Fibroblast of gingiva (primary cell): ENCODE data around the gene ANTXR1.

ENCODE experiments used
- DNase-seq: peaks from one replicate; pipeline ENCODE4 v3.0.0-alpha.2; 2011; ENCODE audit warnings: low read depth

ANTXR1 gene

DNA sequence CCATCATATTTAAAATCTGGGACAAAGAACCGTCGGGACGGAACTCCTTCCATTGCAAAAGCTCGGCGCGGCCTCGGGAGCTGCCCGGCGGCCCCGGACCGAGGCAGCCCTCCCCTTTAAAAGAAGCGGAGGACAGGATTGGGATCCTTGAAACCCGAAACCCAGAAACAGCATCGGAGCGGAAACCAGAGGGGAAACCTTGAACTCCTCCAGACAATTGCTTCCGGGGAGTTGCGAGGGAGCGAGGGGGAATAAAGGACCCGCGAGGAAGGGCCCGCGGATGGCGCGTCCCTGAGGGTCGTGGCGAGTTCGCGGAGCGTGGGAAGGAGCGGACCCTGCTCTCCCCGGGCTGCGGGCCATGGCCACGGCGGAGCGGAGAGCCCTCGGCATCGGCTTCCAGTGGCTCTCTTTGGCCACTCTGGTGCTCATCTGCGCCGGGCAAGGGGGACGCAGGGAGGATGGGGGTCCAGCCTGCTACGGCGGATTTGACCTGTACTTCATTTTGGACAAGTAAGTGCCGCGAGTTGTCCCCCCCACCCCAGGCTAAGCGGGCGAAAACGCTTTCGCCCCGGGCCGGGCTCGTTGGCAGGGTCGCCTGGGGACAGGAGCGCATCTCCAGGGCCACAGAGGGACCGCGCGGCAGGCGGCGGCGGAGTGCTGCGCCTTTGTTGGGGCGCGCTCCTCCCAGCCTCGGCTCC, at the start of gene ANTXR1:
ANTXR1 (plus strand) TSS at position 38 of the 698 bp plus-strand sequence; CDS start at position 359, 321 bp downstream.
- peak; percentile 77 for DNase-seq

GRCh38 chr2:68964282-68964681, 48.7 kb upstream of the ANTXR1 start:
- DNase-seq: no peak

DNA sequence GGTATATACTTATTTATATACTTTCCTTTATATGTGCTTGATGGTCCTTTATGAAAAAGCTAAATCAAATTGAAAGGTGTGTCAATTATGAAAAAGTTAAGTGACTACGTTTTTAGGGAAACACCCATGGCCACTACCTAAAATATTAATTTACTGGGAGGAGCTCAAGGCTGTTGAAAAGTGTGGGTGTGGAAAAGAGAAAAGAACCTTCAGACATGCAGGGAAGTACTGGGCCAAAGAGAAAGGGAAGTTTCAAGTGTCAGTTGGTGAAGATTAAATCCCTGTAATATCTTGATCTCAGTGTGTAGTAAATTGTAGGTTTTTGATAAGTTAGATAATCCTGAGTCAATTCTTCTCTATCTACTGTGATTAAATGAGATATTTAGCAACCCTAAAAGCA, 44.8 kb upstream of the ANTXR1 start:
- no peak for DNase-seq

- no peak for DNase-seq
Observed at GRCh38 chr2:68969736-68970490, 43.1 kb upstream of the ANTXR1 start.

- DNase-seq: no peak
Observed at GRCh38 chr2:68970566-68971265, 42.3 kb upstream of the ANTXR1 start.

DNA sequence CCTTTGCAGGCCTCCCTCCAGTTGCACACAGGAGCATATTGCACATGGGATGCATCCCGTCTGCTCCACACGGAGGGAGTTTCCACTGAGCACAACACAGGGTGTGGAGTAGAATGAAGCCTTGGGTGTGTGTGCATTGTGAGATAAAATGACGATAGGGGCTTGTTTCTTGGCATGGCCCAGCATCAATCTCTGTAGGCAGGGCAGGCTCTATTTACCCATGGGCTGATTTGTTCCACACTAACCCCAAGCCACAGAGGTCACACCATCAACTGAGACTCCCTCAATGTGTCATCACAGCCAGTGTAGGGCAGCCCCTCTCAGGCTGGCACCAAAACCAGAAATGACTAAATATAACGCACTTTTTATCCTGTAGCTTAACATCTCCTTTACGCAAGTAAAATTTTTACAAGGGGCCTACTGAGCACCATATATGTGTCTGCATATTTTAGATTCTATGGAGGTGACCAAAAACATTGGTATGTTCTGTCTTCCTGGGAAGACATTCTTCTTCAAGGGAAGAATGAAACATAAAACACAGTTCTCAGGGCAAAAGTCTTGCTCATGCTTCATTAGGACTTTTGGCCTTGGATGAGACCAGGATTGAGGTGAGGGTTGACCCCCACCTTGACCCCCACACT, 41.3 kb upstream of the ANTXR1 start:
- DNase-seq: peak; percentile 81

DNA sequence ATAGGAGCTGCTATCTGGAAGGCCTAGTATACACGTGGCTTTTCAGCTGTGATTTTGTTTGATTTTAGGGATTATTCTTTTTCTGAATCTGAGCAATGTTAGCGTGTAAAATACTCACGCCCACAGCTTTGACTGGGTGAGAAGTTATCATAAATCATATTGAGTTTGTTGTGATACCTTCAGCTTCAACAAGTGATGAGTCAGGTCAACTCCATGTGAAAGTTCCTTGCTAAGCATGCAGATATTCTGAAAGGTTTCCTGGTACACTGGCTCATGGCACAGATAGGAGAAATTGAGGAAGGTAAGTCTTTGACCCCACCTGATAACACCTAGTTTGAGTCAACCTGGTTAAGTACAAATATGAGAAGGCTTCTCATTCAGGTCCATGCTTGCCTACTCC, 38.7 kb upstream of the ANTXR1 start, which contains the start of gene GKN1:
GKN1 (plus strand) TSS at position 386 of the 400 bp plus-strand sequence. CDS start 42 bp downstream, outside the sequence.
- DNase-seq: no peak

- no peak for DNase-seq
Observed at GRCh38 chr2:68974946-68975665, 37.9 kb upstream of the ANTXR1 start.

GRCh38 chr2:68975844-68976243, 37.1 kb upstream of the ANTXR1 start:
- DNase-seq: no peak

DNA sequence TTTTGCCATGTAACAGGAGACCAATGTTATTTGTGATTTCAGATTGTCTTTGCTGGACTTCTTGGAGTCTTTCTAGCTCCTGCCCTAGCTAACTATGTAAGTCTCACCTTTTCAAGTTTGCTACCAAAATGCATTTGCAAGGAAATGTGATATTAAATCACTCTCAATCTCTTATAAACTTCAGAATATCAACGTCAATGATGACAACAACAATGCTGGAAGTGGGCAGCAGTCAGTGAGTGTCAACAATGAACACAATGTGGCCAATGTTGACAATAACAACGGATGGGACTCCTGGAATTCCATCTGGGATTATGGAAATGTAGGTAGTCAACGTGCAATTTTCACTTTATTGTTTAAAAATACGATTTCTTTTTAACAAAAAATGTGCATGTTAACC, 35.5 kb upstream of the ANTXR1 start:
- no peak for DNase-seq

GRCh38 chr2:68978098-68978497, 34.9 kb upstream of the ANTXR1 start:
- DNase-seq: no peak

GRCh38 chr2:68980956-68981355, 32.0 kb upstream of the ANTXR1 start:
- no peak for DNase-seq

- DNase-seq: no peak
Observed at GRCh38 chr2:68987021-68987503, 25.9 kb upstream of the ANTXR1 start.

DNA sequence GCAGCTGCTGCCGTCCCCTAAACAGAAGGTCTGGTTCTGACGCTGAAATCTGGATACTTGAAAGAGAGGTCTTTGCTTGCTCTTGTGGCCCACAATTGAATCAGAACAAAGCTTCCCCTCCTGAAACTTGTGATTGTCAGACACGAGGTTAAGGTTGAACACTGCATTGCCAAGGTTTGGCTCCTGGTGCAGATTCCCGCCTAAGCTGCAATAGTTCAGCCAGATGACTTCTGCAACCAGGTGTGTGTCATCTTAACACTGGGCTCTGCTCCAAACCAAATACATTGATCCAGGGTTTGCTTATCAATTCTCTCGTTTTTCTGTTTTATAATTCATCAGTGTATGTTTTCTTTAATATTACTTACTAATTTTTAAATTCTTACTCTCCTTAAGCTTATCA, 23.9 kb upstream of the ANTXR1 start:
- no peak for DNase-seq

DNA sequence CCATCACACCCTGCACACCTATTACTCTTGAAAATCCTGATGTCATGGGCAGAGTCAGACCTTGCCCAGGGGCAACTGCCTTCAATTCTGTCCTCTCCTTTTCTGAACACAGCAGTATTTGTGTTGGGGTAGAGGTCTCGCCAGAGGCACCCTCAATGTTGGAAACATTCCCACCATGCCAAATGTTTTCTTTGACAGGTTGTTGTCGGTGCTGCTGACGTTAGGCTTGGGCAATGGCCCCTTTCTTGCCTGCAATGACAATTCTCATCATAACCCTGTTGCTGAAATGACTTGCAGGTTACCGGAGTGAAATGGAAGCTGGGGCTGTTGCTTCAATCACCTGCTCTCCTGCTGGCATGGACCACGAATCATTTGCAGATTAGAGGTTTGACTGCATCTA, 20.6 kb upstream of the ANTXR1 start:
- DNase-seq: no peak

DNA sequence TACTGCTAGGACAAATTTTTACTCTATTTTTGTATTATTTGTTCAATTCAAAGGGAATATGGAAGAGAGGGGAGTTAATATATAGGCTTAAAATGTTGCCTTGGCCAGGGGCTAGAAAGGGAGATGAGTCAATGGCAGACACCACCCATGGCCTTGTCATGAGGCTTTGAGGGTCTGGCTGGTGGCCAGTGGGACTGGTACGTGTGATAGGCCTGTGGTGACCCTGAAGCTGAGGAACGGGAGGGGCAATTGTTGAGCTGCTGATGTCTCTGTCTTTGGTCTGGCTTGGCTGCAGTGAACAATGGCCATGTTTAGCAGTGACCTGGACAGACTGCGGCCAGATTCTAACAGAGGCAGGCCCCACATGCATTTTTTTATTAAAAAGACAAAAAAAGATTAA, 20.0 kb upstream of the ANTXR1 start:
- no peak for DNase-seq

- DNase-seq: no peak
Observed at GRCh38 chr2:68993660-68994059, 19.3 kb upstream of the ANTXR1 start.

DNA sequence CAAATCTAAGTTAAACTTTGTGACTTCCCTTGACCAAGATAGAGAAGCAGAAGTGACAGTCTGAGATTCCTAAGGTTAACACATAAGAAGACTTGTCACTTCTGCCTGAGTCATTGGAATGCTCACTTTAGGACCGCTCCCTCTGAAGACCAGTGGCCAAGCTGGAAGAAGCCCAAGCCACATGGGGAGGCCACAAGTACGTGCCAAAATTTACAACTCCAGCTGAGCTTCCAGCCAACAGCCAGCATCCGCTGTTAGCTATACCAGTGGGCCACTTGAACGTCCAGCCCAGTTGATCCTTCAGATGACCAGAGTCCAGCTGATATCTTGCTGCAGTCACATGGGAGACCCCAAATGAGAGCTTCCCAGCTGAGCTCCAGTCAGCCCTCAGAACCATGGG, 18.1 kb upstream of the ANTXR1 start:
- DNase-seq: peak; percentile 76

DNA sequence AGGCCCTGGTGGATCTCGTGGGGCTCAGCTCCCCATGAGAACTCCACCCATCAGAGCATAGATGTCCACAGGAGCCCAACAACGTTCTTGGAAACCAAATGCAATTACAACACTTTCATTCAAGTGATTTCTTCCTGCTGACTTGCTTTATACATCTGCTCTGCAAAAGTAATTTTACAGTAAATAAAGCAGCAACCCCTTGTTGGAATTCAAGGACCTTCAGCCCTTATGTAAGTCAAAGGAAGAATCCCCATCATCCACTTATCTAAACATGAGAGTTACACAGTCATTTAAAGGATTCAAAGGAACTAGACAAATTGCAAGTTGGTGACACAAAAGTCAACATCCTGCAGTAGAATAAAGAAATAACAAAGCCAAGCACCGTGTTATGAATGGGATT, 17.1 kb upstream of the ANTXR1 start:
- DNase-seq: no peak

DNA sequence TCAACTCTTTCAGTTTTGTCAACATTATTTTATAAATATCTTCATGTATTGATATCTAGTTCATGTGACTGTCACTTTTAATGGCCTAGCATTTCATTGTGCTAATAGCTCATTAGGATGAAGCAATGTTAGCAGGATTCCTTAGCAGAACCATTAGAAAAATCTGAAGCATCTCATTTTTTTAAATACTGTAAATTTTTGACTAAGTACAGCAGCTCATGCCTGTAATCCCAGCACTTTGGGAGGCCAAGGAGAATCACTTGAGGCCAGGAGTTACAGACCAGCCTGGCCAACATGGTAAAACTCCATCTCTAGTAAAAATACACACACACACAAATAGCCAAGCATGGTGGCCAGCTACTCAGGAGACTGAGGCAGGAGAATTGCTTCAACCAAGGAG, 15.6 kb upstream of the ANTXR1 start:
- no peak for DNase-seq

DNA sequence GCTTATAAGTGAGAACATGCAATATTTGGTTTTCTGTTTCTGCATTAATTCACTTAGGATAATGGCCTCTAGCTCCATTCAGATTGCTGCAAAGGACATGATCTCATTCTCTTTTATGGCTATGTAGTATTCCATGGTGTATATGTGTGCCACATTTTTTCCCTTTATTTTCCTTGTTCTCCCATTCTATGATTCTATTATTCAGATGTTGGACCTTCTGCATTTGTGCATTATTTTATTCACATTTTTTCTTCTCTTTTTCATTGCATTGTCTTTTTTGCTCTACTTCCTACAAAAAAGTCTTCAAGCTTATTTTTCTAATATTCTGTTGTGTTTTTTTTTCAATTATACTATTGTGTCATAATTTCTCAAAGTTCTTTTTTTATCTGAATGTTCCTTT, 11.1 kb upstream of the ANTXR1 start:
- no peak for DNase-seq

GRCh38 chr2:69003731-69004130, 9.2 kb upstream of the ANTXR1 start:
- DNase-seq: no peak
